HG02852 (cell line): Measurements from ENCODE around the gene DDR2.
"Not testable (repeated sequence)": the region's sequence is repeated elsewhere in the genome, so short reads cannot be mapped to it uniquely, and the experiment has no call there.

ENCODE experiments used
- ATAC-seq: cut with Tn5 transposase; IDR thresholded peaks from one replicate; pipeline ENCODE4 v1.9.1; 2021; ENCODE audit warnings: mild to moderate bottlenecking, moderate library complexity; ENCODE audit not compliant: unreplicated experiment

DDR2 gene

GRCh38 chr1:162753998-162754585, 121.8 kb downstream of the DDR2 start:
- ATAC-seq = no peak

- ATAC-seq = no peak
Measured at GRCh38 chr1:162755306-162755705, 123.0 kb downstream of the DDR2 start.

GRCh38 chr1:162756523-162756922, 124.3 kb downstream of the DDR2 start:
- ATAC-seq = no peak

GRCh38 chr1:162757476-162757875, 125.2 kb downstream of the DDR2 start:
- no peak for ATAC-seq

GRCh38 chr1:162765788-162766187, 133.5 kb downstream of the DDR2 start:
- ATAC-seq = no peak

GRCh38 chr1:162772571-162773154, 140.4 kb downstream of the DDR2 start:
- no peak for ATAC-seq

GRCh38 chr1:162774007-162774406, 141.7 kb downstream of the DDR2 start:
- ATAC-seq = no peak

GRCh38 chr1:162779043-162779442, 146.8 kb downstream of the DDR2 start:
- no peak for ATAC-seq

GRCh38 chr1:162782671-162783070, 150.4 kb downstream of the DDR2 start:
- ATAC-seq = no peak

- not testable (repeated sequence) for ATAC-seq
Measured at GRCh38 chr1:162784926-162785325, 152.7 kb downstream of the DDR2 start.

- not testable (repeated sequence) for ATAC-seq
Measured at GRCh38 chr1:162788783-162789182, 156.5 kb downstream of the DDR2 start.

- peak; percentile 100 for ATAC-seq
Measured at GRCh38 chr1:162790303-162790984, 158.2 kb downstream of the DDR2 start, which contains the start of gene HSD17B7. HSD17B7 (plus strand) TSS chr1:162790702; CDS start chr1:162790801, 99 bp downstream.

GRCh38 chr1:162790985-162791357, 158.7 kb downstream of the DDR2 start:
- not testable (repeated sequence) for ATAC-seq

GRCh38 chr1:162794284-162794683, 162.0 kb downstream of the DDR2 start:
- not testable (repeated sequence) for ATAC-seq

- not testable (repeated sequence) for ATAC-seq
Measured at GRCh38 chr1:162796617-162797279, 164.5 kb downstream of the DDR2 start.

GRCh38 chr1:162799995-162800830, 167.9 kb downstream of the DDR2 start:
- ATAC-seq = peak; percentile 50

- not testable (repeated sequence) for ATAC-seq
Measured at GRCh38 chr1:162807503-162807902, 175.2 kb downstream of the DDR2 start.

GRCh38 chr1:162812357-162812756, 180.1 kb downstream of the DDR2 start:
- not testable (repeated sequence) for ATAC-seq

- ATAC-seq = not testable (repeated sequence)
Measured at GRCh38 chr1:162818136-162818535, 185.9 kb downstream of the DDR2 start.

GRCh38 chr1:162818666-162819065, 186.4 kb downstream of the DDR2 start:
- not testable (repeated sequence) for ATAC-seq
